SH-SY5Y (cell line): ENCODE data around the gene PLEKHA5.

ENCODE experiments used
- GATA2 ChIP-seq: IDR thresholded peaks from 2 replicates; pipeline ENCODE4 v1.6.1; 2011; ENCODE audit warnings: mild to moderate bottlenecking, low read depth, low read length
- GATA3 ChIP-seq: IDR thresholded peaks from 2 replicates; pipeline ENCODE4 v1.6.1; 2011; ENCODE audit warnings: low read depth, mild to moderate bottlenecking, low read length, moderate library complexity

The PLEKHA5 gene

DNA sequence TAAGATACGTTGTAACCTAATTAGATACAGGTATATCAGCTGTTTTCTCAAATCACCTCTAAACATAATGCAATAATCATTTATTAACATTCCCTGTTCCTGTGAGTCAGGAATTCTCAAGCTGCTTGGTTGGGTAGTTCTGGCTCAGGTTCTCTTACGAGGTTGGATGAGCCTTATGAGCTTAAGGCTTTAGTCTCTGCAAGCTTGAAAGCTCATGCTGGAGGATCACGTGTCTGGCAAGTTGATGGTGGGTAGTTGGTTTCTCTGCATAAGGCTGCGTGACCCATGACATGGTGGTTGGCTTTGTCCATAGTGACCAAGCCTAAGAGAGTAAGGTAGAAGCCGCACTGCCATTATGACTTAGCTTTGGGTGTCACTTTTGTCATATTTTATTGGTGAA lies 62.0 kb downstream of the PLEKHA5 start:
- no peak for TF ChIP-seq GATA2
- no peak for TF ChIP-seq GATA3

DNA sequence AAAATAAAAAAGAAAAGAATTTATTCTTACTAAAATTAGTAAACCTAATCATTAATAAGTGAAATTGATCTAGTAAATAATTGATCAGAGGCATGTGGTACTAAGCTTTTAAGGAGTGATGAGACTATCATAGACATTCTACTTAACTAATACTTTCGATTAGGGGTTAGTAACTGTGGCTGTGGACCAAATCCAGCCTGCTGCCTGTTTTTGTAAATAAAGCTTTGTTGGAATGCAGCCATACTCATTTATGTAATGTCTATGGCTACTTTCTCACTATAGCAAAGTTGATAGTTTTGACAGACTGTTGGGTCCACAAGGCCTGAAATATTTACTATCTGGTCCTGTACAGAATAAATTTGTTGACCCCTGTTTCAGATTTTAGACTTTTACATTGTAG lies 63.2 kb downstream of the PLEKHA5 start:
- TF ChIP-seq GATA3: no peak
- no peak for TF ChIP-seq GATA2

DNA sequence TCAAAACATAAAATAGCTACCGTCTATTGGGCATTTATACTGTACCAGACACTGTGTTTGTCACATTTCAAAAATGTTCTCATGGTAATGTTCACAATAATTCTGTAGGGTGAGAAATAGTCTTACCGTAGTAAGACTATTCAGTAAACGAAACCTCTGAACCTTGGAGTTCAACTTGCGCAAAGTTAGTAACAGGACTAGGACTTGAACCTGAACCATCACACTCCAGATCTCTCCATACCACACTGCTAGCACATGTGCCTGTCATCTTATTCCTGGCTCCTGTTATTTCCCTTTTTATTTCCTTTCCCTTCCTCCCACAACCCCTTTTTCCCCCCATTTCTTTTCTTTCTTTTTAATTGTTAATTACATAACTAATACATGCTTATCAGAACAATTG lies 65.4 kb downstream of the PLEKHA5 start:
- no peak for TF ChIP-seq GATA3
- no peak for TF ChIP-seq GATA2

DNA sequence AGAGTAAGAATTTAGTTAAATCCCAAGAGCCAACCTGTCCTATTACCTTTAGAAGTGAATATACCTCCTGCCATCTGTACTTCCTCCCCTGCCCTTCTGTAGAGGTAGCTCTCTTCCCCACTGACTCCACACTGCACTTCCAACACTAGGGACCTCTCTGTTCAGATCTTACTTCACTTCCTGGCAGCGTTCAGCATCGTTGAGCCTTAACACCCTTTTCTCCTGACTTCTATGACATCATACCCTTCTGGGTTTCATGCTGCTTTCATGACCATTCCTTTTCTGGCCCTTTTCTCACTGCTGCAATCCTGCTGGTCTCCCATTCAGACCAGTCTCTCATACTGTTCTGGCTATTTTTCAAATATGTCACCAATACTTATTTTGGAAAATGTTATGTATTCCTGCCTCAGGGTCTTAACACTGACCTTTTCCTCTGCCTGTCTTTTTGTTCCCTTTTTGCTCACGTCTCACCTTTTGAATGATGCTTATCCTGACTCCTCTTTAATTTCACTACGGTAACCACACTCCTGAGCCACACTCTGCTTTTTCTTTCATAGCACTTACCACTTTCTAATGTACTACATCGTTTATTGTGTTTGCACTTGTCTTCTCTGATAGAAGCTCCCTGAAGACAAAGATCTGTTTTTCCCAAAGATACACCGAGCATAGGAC lies 67.6 kb downstream of the PLEKHA5 start:
- no peak for TF ChIP-seq GATA2
- no peak for TF ChIP-seq GATA3

DNA sequence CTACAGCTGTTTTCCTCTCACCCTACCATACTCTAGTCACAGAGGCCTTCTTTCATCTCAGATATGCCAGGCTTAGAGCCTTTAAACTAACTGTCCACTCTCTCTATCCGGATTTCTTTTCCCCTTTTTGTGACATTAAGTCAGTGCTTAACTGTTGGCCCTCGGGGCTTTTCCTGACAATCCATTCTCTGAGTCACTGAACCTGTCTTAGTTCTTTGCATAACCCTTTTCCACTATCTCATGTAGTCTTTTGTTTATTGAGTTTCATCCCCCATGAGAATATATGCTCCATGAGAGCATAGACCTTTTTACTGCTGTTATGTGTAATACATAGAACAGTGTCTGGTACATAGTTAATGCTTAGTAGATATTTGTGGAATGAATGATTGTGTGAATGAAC lies 68.7 kb downstream of the PLEKHA5 start:
- no peak for TF ChIP-seq GATA3
- TF ChIP-seq GATA2: no peak

DNA sequence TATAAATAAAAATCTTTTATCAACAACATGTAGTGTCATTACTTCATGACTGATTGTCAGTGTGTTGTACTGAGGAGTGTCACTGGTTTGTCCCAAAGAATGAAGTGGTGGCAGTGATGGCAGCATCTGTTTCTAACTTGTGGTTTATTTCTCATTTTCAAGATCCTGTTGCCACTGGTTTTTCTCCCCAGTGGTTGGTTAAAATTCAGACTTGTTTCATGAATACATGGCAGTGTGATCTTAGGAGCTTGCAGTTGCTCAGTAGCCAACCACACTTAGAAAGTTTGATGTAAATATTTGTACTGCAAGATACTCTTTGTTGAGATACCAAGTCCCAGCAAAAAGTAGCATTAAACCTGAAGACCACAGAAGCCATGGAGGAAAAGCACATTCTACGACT lies 69.8 kb downstream of the PLEKHA5 start:
- no peak for TF ChIP-seq GATA3
- TF ChIP-seq GATA2: no peak

DNA sequence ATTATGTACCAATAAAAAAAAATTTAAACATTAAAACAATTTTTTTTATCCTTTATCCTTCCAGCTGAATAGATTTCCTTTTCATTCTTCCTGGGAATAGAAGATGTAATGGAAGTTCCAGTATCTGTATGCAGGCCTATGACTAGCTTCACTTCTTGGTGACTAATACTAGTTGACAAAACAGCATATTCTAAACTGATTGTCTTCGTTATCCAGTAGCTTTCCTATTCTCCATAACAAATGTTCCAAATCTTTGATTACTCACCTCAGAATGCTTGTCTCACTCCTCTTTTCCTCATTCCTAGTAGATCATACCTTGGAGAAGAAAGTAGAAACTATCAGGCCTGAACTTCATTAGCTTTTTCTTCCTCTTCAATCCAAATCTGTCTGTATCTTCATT lies 70.7 kb downstream of the PLEKHA5 start:
- no peak for TF ChIP-seq GATA2
- no peak for TF ChIP-seq GATA3

DNA sequence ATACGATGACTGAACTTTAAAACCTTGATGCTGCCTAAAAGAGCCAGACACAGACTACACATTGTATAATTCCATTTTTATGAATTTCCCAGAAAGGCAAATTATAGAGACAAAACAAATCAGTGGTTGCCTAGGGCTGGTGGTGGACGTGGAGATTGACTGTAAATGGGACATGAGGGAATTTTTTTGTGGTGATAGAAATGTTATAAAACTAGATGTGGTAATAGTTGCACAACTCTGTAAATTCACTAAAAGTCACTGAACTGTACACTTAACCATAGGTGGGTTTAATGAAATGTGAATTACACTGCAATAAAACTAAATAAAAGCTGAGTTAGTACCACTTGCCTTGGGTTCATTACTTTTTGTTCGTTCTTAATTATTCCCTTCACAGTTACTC lies 72.1 kb downstream of the PLEKHA5 start:
- TF ChIP-seq GATA3 (no peak), GATA2 (no peak)

DNA sequence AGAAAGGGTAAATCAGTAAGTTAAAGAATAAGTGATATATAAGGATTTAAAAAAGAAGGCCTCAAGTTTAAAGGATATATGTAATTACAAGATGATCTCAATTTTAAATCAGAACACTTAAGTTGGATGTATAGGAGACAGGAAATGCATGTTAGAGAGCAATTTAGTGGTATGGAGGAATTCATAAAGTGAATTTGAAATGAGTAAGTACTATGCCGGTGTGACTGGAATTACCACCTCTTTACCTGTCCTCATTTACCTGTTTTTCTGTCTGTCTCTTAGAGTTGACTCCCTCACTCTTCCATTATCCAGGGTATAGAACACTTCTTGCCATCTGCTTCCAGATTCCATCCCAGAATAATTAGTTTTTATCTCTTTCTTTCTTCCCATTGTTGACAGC lies 73.5 kb downstream of the PLEKHA5 start:
- TF ChIP-seq GATA3 (no peak), GATA2 (no peak)

DNA sequence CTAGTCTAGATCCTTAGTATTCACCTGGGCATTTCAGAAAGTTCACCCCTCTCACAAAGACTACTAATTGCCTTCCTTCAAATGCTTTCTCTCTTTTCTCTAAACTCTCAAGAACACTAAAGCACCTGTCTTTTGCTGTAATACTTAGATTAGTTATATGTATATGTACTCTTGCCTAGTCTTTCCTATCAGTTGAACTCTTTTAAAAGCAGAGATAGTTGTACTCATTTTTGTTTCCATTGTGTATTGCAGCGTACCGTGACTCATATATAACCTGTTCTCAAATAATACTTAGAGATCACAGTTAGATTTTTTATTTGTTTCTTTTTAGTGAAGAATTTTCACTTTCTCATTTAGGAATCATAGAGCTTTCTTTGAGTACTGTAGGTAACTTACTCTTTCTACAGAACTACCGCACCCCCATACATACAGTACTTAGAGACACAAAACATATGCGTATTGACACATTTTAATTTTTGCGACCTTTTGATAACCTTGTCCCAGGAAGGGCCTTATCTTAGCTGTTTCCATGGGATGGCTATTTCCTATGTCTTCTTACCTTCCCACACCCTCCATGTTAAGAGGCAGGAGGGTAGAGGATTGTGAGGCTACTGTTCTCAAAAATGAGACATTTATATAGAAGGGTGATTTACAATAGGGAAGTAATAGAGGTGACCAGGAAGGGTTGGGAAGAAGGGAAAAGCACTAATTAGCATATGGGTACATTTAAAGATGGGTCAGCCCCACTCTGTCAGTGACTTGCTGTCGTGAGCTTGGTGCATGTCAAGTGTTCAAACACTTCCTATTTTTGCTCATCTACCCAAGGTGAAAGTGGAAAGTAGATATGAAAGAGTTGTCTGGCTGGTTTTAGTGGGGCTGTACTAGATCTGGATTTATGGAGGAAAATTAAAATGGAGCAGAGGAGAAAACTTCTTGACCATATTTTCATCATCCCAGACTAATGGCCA lies 74.3 kb downstream of the PLEKHA5 start:
- no peak for TF ChIP-seq GATA2
- no peak for TF ChIP-seq GATA3

DNA sequence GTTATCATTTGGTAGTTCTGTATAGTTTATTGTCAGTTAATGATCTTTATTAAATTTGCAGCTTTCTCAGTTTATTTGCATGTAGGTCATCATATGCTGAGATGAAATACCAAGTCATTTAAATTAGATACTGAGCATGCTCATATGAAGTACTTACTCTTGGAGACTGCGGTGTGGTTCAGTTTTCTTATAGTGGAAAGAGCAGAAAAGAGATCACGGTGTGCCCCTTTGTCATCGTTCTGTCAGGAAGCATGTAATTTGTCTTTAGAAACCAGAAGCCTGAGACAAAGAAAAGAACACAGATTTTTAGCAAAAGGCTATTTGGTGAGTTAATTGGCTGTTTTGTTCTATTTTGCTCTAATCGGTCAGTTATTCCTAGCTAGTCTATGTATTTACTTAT lies 75.6 kb downstream of the PLEKHA5 start:
- TF ChIP-seq GATA2: no peak
- TF ChIP-seq GATA3: no peak

DNA sequence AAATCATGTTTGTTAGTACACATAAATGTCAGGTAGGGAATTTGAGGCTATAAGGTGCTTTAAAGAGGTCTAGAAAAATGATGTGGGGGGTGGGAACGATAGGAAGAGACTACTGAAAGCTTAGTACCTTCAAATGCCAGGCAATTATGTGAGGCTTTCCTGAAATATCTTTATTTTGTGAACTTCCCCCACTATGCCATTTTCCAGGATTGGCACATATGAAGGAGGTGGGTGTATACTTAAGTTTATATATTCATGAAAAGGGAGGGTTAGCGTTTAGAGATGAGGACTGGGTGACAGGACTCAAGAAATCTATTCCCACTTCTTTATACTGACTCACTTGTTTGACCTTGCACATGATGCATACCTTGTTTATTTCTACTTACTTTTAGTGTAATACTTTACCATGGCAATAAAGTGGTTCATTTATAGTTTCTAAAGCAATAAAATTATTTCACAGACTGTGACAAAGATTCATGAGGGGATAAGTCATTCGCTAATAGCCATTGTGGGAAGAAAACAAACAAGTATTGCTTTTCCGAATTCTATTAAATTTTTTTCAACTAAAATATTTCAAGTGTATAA lies 77.1 kb downstream of the PLEKHA5 start:
- no peak for TF ChIP-seq GATA3
- TF ChIP-seq GATA2: no peak

DNA sequence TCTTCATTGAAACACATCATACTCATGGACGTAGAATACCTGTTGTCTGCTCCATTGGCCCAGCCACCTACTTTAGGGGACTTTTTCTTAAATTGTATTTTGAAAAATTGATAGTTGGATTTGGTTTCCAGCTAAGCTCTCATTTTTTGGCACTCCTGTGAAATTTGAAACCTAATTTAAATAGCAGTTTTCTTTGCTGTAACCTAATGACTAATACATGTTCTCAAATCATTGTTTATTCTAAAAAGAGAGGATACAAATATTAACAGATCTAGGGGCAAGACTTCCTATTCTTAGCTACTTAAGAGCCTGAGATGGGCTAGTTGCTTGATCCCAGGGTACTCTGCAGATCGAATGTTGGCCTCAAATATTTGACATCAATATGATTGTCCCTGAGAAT lies 78.9 kb downstream of the PLEKHA5 start:
- TF ChIP-seq GATA3 (no peak), GATA2 (no peak)

DNA sequence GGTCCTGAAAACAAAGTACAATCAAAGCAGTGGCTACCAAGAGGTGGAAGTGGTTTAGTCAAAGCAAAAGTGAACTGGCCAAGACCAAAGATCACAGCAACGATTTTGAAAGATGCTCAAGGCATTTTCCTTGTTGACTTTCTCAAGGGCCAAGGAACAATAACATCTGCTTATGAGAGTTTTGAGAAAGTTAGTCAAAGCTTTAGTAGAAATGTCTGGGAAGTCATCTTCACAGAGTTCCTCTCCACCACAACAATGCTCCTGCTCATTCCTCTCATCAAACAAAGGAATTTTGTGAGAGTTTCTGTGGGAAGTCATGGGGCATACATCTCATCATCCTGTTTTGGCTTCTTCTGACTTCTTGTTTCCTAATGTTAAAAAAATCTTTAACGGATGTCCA lies 80.1 kb downstream of the PLEKHA5 start:
- TF ChIP-seq GATA2: no peak
- TF ChIP-seq GATA3: no peak

DNA sequence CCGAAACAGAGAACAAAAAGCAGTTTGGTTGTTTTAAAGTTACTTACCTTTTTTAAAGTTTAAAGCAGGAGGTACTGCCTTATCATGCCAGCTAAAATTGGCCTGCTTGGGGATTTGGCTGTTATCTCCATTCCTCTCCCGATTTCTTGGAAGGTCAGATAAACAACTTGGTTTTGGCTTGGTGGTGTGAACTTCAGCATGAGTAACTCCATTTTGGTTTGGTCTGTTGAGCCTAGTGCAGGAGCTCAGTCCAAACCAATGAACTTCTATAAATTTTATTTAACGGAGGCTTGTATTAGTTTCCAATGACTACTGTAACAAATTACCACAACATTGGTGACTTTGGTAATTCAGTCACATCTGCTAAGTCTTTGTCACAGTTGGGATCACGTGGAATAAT lies 82.3 kb downstream of the PLEKHA5 start:
- TF ChIP-seq GATA2 (no peak), GATA3 (no peak)

DNA sequence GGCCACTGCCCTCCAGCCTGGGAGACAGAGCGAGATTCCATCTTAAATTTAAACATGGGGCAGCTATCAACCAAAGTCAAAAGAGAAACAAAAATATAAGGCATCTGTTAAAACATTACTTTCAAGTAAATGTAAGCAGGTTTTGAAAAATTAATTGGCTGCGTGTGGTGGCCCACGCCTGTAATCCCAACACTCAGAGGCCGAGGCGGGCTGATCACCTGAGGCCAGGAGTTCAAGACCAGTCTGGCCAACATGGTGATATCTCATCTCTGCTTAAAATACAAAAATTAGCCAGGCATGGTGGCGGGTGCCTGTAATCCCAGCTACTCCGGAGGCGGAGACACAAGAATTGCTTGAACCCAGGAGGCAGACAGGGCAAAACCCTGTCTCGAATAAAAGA lies 82.7 kb downstream of the PLEKHA5 start:
- no peak for TF ChIP-seq GATA2
- TF ChIP-seq GATA3: no peak
